HFFc6 (cell line): ENCODE measurements around the gene SSBP2. TPM values are rescaled to one million over a fixed set of nuclear protein-coding genes. Genes with fewer than 3 reads are reported as not detected.

ENCODE experiments used
- DNase-seq: peaks from one replicate; pipeline ENCODE4 v3.0.0-alpha.2; 2018
- H3K27ac Mint-ChIP-seq: 2 replicates; pipeline ENCODE4 v1.8.0; 2020; ENCODE audit warnings: mild to moderate bottlenecking, mixed read lengths
- H3K27me3 Mint-ChIP-seq: 2 replicates; pipeline ENCODE4 v1.8.0; 2021; ENCODE audit warnings: mild to moderate bottlenecking, moderate library complexity, mixed read lengths; ENCODE audit not compliant: insufficient read depth
- H3K36me3 Mint-ChIP-seq: 2 replicates; pipeline ENCODE4 v1.8.0; 2021; ENCODE audit warnings: low read depth, mixed read lengths
- H3K4me1 Mint-ChIP-seq: 2 replicates; pipeline ENCODE4 v1.8.0; 2020; ENCODE audit warnings: low read depth, mixed read lengths
- H3K4me3 Mint-ChIP-seq: 2 replicates; pipeline ENCODE4 v1.8.0; 2020; ENCODE audit warnings: mild to moderate bottlenecking, moderate library complexity, mixed read lengths
- H3K9me3 Mint-ChIP-seq: 2 replicates; pipeline ENCODE4 v1.8.0; 2020; ENCODE audit warnings: mild to moderate bottlenecking, mixed read lengths
- CTCF ChIP-seq: fragments of 200-600 bp; sonication (generic); IDR thresholded peaks from 2 replicates; pipeline ENCODE4 v1.5.0; 2021; ENCODE audit warnings: antibody characterized with exemption, mild to moderate bottlenecking
- total RNA-seq, 6 experiments: library from RNA; stranded (reverse); fragmentation: NEBNext Ultra II Directional; extraction: Animal tissue kit (Norgen Biotek cat#: 25700); gene quantifications; 2 replicates in 1 of 6; 3 replicates in 5 of 6; pipeline ENCODE4 v1.2.3, GENCODE V29; 2021

The SSBP2 gene
- total RNA-seq, 6 experiments from 2014 or later = 21.0 to 28.6 (median 25.1) TPM

GRCh38 chr5:81422671-81423070 lies 328.2 kb downstream of the SSBP2 start:
- Mint-ChIP-seq H3K27me3 (peaks cover 3% of the 10 kb centered on the region; the same call in 1 of the 2 replicates), H3K4me3 (peak overlapping the region; percentile 51), H3K4me1 (peaks cover 66% of the 10 kb centered on the region), H3K9me3 (no peaks in the 10 kb centered on the region), H3K27ac (peak overlapping the region; percentile 93), H3K36me3 (no peaks in the 10 kb centered on the region)
- DNase-seq = peak; percentile 89
- no peak for TF ChIP-seq CTCF

- H3K27me3 Mint-ChIP-seq = peaks cover 3% of the 10 kb centered on the region; the same call in 1 of the 2 replicates
- DNase-seq = peak; percentile 89
- peak overlapping the region; percentile 96 for H3K27ac Mint-ChIP-seq
- H3K9me3 Mint-ChIP-seq = no peaks in the 10 kb centered on the region
- TF ChIP-seq CTCF = no peak
- H3K36me3 Mint-ChIP-seq = no peaks in the 10 kb centered on the region
- peaks cover 45% of the 10 kb centered on the region for H3K4me1 Mint-ChIP-seq
- H3K4me3 Mint-ChIP-seq = peak overlapping the region; percentile 74
These were observed 330.7 kb downstream of the SSBP2 start for GRCh38 chr5:81420039-81420667.

- H3K4me1 Mint-ChIP-seq = peaks cover 45% of the 10 kb centered on the region
- no peak for TF ChIP-seq CTCF
- H3K4me3 Mint-ChIP-seq = no peak overlapping the region
- no peaks in the 10 kb centered on the region for H3K36me3 Mint-ChIP-seq
- peaks cover 3% of the 10 kb centered on the region; the same call in 1 of the 2 replicates for H3K27me3 Mint-ChIP-seq
- no peak overlapping the region for H3K27ac Mint-ChIP-seq
- DNase-seq = no peak
- no peaks in the 10 kb centered on the region for H3K9me3 Mint-ChIP-seq
These were observed 332.3 kb downstream of the SSBP2 start for GRCh38 chr5:81418606-81419005.

GRCh38 chr5:81417052-81417451 lies 333.8 kb downstream of the SSBP2 start:
- no peak for DNase-seq
- TF ChIP-seq CTCF = no peak
- Mint-ChIP-seq H3K27me3 (peaks cover 1% of the 10 kb centered on the region; the same call in 1 of the 2 replicates), H3K4me1 (peaks cover 29% of the 10 kb centered on the region), H3K4me3 (no peak overlapping the region), H3K27ac (no peak overlapping the region), H3K9me3 (no peaks in the 10 kb centered on the region), H3K36me3 (no peaks in the 10 kb centered on the region)

- Mint-ChIP-seq H3K9me3 (no peaks in the 10 kb centered on the region), H3K27ac (no peak overlapping the region), H3K27me3 (no peaks in the 10 kb centered on the region; the same call in 1 of the 2 replicates), H3K4me3 (no peak overlapping the region), H3K36me3 (no peaks in the 10 kb centered on the region), H3K4me1 (no peaks in the 10 kb centered on the region)
- no peak for TF ChIP-seq CTCF
- no peak for DNase-seq
These were observed 341.0 kb downstream of the SSBP2 start for GRCh38 chr5:81409896-81410295.
